OCI-LY3 (cell line): ENCODE measurements around the gene FAM171A2.
A peak's percentile ranks its signal among the peaks of the same experiment; 100 is the strongest.
"Not testable (repeated sequence)": the region's sequence is repeated elsewhere in the genome, so short reads cannot be mapped to it uniquely, and the experiment has no call there.

Source experiments
- H2AFZ ChIP-seq: fragments of 200-600, 300-600 bp; shearing (Covaris generic); 2 replicates; pipeline ENCODE4 v1.6.0; 2014; ENCODE audit warnings: antibody characterized with exemption, low read depth, low read length
- H3K27ac ChIP-seq: fragments of 200-600, 300-600 bp; sonication (generic); 2 replicates; pipeline ENCODE4 v1.5.1; 2014; ENCODE audit warnings: mild to moderate bottlenecking, low read length, moderate library complexity, mixed read lengths
- H3K27me3 ChIP-seq: fragments of 200-600, 300-600 bp; sonication (generic); 2 replicates; pipeline ENCODE4 v1.6.1; 2014; ENCODE audit warnings: low read depth, low read length, mixed read lengths
- H3K36me3 ChIP-seq: fragments of 200-600, 300-600 bp; sonication (generic); replicated peaks from 2 replicates; pipeline ENCODE3; 2014; ENCODE audit warnings: low read depth, low read length, mixed read lengths
- H3K4me1 ChIP-seq: fragments of 300-600, 200-600 bp; sonication (generic); 2 replicates; pipeline ENCODE4 v1.6.1; 2014; ENCODE audit warnings: low read length, mixed read lengths
- H3K4me2 ChIP-seq: fragments of 200-600, 300-600 bp; sonication (generic); 2 replicates; pipeline ENCODE4 v1.6.1; 2014; ENCODE audit warnings: low read length, mixed read lengths
- H3K4me3 ChIP-seq: fragments of 300-600, 200-600 bp; sonication (generic); 2 replicates; pipeline ENCODE4 v1.5.1; 2014; ENCODE audit warnings: antibody characterized with exemption, mild to moderate bottlenecking, low read length, moderate library complexity
- H3K79me2 ChIP-seq: fragments of 300-600, 200-600 bp; shearing (Covaris generic); 2 replicates; pipeline ENCODE4 v1.6.1; 2014; ENCODE audit warnings: mild to moderate bottlenecking, low read length, mixed read lengths
- H3K9ac ChIP-seq: fragments of 300-600, 200-600 bp; shearing (Covaris generic); 2 replicates; pipeline ENCODE4 v1.6.0; 2014; ENCODE audit warnings: mild to moderate bottlenecking, low read length, moderate library complexity
- H3K9me3 ChIP-seq: fragments of 200-600, 300-600 bp; shearing (Covaris generic); 2 replicates; pipeline ENCODE4 v1.6.1; 2014; ENCODE audit warnings: low read length, mixed read lengths; ENCODE audit not compliant: insufficient read depth
- H4K20me1 ChIP-seq: fragments of 200-600, 300-600 bp; sonication (generic); 2 replicates; pipeline ENCODE4 v1.6.1; 2016; ENCODE audit warnings: low read length, mixed read lengths; ENCODE audit not compliant: insufficient read depth
- EZH2phosphoT487 ChIP-seq: fragments of 200-600 bp; shearing (Covaris generic); IDR thresholded peaks from 2 replicates; pipeline ENCODE4 v1.6.1; 2018; ENCODE audit warnings: antibody characterized with exemption, mixed run types, low read depth
- TF ChIP-seq, protein P1 (sequence below): fragments of 200-600, 300-600 bp; sonication (generic); IDR thresholded peaks from 2 replicates; pipeline ENCODE4 v1.5.1; 2014; ENCODE audit warnings: antibody characterized with exemption, low read length, low read depth

The FAM171A2 gene

DNA sequence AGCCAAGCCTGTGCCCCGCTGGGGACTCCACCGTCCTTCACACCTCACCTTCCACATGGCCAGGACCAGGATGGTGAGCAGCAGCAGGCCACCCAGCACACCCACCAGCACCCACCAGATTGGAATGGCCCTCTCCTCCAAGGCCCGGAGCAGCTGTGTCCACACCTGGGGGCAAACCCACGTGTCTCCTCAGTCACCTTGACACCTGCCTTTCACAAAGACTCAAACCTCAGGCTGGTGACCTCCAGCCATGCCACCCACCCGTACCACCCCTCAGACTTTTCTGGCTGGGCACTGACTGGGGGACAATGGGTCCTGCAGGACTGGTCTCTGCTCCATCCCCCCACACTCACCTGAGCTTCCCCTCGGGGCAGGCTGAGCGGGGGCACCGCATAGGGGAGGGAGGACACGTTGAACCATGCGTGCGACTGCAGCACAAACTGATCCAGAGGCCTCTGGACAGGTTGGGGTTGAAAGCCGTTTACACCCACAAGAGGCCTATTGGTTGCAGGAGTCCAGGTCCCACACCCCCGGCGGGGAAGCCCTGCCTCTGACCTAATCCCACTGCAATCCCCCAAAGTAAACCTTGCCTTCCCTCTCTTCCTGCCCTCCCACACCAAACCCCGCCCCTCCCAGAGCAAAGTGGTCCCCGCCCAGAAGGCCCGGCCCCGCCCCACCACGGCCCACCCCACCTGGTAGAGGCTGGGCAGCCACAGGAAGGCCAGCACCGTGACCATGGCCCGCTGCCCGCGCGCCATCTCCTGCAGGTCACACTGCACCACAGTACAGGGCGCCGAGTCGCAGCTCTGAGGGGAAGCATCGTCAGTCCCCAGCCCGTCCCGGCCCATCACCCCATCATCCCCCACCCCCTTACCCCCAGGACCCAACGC, 10.9 kb upstream of the FAM171A2 start:
- Histone ChIP-seq H3K79me2 (no peaks in the 10 kb centered on the region), H3K4me3 (peak overlapping the region; percentile 27; the same call in 1 of the 2 replicates), H3K27ac (no peak overlapping the region), H3K36me3 (no peaks in the 10 kb centered on the region), H3K4me2 (peak overlapping the region; percentile 41), H3K4me1 (no peaks in the 10 kb centered on the region), H3K27me3 (no peaks in the 10 kb centered on the region), H4K20me1 (no peaks in the 10 kb centered on the region), H2AFZ (no peak overlapping the region; the same call in 1 of the 2 replicates), H3K9ac (no peak overlapping the region), H3K9me3 (no peaks in the 10 kb centered on the region)
- TF ChIP-seq, protein P1, sequence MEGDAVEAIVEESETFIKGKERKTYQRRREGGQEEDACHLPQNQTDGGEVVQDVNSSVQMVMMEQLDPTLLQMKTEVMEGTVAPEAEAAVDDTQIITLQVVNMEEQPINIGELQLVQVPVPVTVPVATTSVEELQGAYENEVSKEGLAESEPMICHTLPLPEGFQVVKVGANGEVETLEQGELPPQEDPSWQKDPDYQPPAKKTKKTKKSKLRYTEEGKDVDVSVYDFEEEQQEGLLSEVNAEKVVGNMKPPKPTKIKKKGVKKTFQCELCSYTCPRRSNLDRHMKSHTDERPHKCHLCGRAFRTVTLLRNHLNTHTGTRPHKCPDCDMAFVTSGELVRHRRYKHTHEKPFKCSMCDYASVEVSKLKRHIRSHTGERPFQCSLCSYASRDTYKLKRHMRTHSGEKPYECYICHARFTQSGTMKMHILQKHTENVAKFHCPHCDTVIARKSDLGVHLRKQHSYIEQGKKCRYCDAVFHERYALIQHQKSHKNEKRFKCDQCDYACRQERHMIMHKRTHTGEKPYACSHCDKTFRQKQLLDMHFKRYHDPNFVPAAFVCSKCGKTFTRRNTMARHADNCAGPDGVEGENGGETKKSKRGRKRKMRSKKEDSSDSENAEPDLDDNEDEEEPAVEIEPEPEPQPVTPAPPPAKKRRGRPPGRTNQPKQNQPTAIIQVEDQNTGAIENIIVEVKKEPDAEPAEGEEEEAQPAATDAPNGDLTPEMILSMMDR: no peak
- no peak for TF ChIP-seq EZH2phosphoT487

DNA sequence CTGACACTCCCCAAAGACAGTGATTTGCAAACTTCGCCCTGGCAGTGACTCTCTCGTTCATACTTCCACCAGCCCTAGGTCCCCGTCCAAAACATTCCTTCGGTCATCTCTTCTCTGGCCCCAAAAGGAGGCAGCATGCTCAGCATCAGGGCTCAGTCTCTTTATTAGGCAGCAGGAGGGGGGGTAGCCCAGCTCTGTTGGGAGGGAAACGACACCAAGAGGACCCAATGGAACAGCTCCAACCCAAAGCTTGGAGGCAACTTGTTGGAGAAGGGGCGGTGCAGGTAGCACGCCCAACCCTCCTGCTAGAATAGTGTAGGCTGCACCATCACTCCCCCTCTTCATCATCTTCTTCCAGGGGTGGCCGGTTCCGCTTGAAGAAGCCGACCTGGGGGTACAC, 8.4 kb upstream of the FAM171A2 start:
- no peaks in the 10 kb centered on the region for H3K9me3 ChIP-seq
- no peak overlapping the region for H3K27ac ChIP-seq
- no peaks in the 10 kb centered on the region for H4K20me1 ChIP-seq
- H3K4me2 ChIP-seq: no peak overlapping the region
- H3K36me3 ChIP-seq: no peaks in the 10 kb centered on the region
- TF ChIP-seq, protein P1: no peak
- TF ChIP-seq EZH2phosphoT487: no peak
- peaks cover 6% of the 10 kb centered on the region for H3K27me3 ChIP-seq
- no peak overlapping the region for H3K4me3 ChIP-seq
- H3K9ac ChIP-seq: no peak overlapping the region
- H3K79me2 ChIP-seq: no peaks in the 10 kb centered on the region
- H3K4me1 ChIP-seq: no peaks in the 10 kb centered on the region
- no peak overlapping the region for H2AFZ ChIP-seq

DNA sequence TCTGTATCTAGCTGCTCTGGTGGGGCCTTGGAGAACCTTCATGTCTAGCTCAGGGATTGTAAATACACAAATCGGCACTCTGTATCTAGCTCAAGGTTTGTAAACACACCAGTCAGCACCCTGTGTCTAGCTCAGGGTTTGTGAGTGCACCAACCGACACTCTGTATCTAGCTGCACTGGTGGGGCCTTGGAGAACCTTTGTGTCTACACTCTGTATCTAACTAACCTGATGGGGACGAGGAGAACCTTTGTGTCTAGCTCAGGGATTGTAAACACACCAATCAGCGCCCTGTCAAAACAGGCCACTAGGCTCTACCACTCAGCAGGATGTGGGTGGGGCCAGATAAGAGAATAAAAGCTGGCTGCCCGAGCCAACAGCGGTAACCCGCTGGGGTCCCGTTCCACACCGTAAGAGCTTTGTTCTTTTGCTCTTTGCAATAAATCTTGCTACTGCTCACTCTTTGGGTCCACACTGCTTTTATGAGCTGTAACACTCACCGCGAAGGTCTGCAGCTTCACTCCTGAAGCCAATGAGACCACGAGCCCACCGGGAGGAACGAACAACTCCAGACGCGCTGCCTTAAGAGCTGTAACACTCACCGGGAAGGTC, 5.9 kb upstream of the FAM171A2 start:
- not testable (repeated sequence) for H3K4me1 ChIP-seq, H3K4me2 ChIP-seq, H3K9ac ChIP-seq, H3K79me2 ChIP-seq, H3K4me3 ChIP-seq, H2AFZ ChIP-seq, H3K27ac ChIP-seq, H3K36me3 ChIP-seq, H3K9me3 ChIP-seq, H4K20me1 ChIP-seq
- H3K27me3 ChIP-seq: peaks cover 19% of the 10 kb centered on the region

DNA sequence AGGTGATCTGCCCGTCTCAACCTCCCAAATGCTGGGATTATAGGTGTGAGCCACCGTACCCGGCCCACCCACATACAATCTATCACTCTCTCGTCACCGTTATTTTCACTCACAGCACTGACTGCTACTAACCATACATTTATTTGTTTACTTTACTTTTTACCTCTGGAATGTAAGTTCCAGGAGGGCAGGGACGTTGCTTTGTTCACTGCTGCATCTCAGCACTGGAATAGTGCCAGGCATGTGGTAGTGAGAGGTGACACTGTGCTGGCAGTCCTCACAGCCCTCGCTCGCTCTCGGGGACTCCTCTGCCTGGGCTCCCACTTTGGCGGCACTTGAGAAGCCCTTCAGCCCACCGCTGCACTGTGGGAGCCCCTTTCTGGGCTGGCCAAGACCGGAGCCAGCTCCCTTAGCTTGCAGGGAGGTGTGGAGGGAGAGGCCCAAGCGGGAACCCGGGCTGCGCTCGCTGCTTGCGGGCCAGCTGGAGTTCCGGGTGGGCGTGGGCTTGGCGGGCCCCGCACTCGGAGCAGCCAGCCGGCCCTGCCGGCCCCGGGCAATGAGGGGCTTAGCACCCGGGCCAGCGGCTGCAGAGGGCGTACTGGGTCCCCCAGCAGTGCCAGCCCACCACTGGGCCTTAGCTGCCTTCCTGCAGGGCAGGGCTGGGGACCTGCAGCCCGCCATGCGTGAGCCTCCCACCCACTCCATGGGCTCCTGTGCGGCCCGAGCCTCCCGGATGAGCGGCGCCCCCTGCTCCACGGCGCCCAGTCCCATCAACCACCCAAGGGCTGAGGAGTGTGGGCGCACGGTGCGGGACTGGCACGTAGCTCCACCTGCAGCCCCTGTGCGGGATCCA, 5.0 kb upstream of the FAM171A2 start:
- not testable (repeated sequence) for H3K79me2 ChIP-seq, H2AFZ ChIP-seq, H3K27ac ChIP-seq, H3K4me2 ChIP-seq, H3K36me3 ChIP-seq, H3K9me3 ChIP-seq, H3K9ac ChIP-seq, H3K4me1 ChIP-seq, H3K4me3 ChIP-seq, H4K20me1 ChIP-seq
- peaks cover 19% of the 10 kb centered on the region for H3K27me3 ChIP-seq
